ENCODE results near the gene PLA2G6.
"Not testable (repeated sequence)": the region's sequence is repeated elsewhere in the genome, so short reads cannot be mapped to it uniquely, and the experiment has no call there.

PLA2G6 gene

DNA sequence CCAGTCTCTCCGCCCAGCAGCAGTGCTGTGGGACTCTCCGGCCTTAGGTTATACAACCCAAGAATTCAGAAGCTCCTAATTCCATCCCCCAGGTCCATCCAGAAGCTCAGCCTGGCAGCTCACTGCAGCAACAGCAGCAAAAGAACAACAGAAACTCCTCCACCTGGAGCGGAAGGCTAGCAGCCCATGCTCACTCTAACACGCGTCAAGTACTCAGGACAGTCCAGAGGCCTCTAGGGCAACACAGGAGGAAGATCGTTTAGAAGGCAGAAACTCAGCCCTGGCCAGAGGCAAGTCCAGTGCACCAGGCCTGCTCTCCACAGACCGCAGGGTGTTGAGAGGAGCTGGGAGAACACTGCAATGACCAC, 17.1 kb downstream of the PLA2G6 start:
- no peak for TF ChIP-seq CTCF (IDR thresholded peaks at IDR 0.05; ENCODE audit: extremely low read depth, insufficient read depth, missing control alignments)
- in situ Hi-C loops (cut with MboI; ENCODE audit: low pct_unique_long_range_greater_than_20kb, low sequenced_read_pairs, unreplicated experiment): no loop called here
- no peak for DNase-seq (ENCODE audit: low spot score)

DNA sequence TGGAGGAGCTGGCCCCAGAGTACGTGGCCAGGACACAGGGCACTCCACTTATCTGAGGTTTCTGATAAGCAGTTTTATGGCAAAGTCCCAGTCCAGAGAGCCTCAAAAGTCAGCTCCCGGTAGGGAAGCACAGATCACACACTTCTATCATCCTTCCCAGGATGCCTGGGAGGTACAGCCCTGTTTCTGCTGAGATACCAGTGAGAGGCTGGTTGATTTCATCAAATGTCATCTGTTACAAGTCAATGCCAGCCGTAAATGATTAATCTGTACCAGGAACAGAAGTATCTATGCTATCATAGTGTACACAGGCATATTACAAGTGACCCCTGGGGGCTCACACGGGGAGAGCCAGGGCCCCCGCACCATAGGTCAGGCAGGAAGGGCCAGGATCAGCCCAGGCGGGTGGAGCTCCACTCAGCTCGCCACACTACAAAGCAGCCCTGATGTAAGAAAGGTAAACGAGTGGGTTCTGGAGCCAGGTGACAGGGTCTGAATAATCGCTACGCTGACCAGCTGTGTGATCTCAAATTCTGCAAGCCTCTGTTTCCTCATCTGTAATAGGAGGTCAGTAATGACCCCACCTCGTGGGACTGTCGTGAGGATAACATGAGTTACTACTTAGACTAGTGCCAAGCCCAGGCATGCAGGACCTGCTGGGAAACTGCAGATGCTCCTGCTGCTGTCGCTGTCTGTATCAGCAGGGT, 17.6 kb downstream of the PLA2G6 start:
- no peak for DNase-seq (ENCODE audit: low spot score)
- no peak for TF ChIP-seq CTCF (IDR thresholded peaks at IDR 0.05; ENCODE audit: extremely low read depth, insufficient read depth, missing control alignments)
- in situ Hi-C loops (cut with MboI; ENCODE audit: low pct_unique_long_range_greater_than_20kb, low sequenced_read_pairs, unreplicated experiment): no loop called here

DNA sequence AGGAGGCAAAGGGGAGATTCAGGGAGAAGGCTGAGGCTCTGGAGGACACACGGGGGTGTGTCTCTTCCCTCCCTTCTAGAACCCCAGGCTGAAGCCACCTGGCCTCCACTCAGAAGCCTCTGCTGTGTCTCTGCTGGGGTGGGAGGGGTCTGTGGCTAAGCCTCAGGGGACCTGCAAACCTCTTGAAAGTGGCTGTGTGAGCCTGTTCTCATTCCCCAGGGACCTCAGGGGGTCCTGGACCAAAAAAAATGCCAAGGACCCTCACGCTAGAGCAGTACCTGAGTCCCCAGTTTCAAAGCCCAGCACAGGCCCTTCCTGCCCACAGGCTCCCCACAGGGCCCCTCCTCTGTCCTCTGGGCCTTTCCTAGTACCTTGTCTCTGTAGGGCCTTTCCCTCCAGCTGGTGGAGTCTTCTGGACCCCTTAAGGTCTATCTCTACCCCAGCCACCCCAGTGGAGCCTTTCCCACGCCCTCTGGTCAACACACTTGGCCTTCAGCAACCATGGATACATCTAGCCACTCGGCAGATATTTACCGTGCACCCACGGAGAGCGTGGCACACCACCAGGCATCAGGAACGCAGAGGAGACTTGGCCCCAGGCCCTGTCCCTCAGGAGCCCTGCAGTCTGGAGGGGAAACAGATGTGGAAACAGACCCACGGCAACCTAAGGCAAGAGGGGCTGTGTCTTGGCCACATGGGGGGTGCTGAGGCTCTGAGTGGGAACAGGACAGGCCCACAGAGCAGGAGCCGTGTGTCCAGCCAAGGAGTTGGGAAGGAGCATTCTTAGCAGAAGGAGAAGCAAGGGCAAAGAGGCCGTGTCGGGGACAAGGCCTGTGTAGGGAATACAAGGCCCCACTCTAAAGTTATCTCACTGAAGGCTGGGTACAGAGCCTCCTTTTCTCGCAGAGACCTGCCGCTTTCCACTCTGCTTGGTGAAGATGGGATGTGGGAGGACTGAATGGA, 18.5 kb downstream of the PLA2G6 start:
- in situ Hi-C loops (cut with MboI; ENCODE audit: low pct_unique_long_range_greater_than_20kb, low sequenced_read_pairs, unreplicated experiment): no loop called here
- TF ChIP-seq CTCF (IDR thresholded peaks at IDR 0.05; ENCODE audit: extremely low read depth, insufficient read depth, missing control alignments): no peak
- DNase-seq (ENCODE audit: low spot score): no peak

DNA sequence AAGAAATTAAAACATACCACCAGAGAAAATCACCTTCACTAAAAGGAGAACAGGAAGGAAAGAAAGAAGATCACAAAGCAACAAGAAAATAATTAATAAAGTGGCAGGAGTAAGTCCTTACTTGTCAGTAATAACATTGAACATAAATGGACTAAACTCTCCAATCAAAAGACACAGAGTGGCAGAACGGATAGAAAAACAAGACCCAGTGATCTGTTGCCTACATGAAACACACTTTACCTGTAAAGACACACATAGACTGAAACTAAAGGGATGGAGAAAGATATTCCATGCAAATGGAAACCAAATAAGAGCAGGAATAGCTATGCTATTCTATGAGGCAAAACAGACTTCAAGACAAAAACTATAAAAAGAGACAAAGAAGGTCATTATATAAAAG, 25.9 kb downstream of the PLA2G6 start:
- in situ Hi-C loops (cut with MboI; ENCODE audit: low pct_unique_long_range_greater_than_20kb, low sequenced_read_pairs, unreplicated experiment): no loop called here
- no peak for TF ChIP-seq CTCF (IDR thresholded peaks at IDR 0.05; ENCODE audit: extremely low read depth, insufficient read depth, missing control alignments)
- no peak for DNase-seq (ENCODE audit: low spot score)

- in situ Hi-C loops (cut with MboI; ENCODE audit: low pct_unique_long_range_greater_than_20kb, low sequenced_read_pairs, unreplicated experiment); DNase-seq (ENCODE audit: low spot score): not testable (repeated sequence)
Measured at GRCh38 chr22:38154563-38154915, 27.1 kb downstream of the PLA2G6 start.

DNA sequence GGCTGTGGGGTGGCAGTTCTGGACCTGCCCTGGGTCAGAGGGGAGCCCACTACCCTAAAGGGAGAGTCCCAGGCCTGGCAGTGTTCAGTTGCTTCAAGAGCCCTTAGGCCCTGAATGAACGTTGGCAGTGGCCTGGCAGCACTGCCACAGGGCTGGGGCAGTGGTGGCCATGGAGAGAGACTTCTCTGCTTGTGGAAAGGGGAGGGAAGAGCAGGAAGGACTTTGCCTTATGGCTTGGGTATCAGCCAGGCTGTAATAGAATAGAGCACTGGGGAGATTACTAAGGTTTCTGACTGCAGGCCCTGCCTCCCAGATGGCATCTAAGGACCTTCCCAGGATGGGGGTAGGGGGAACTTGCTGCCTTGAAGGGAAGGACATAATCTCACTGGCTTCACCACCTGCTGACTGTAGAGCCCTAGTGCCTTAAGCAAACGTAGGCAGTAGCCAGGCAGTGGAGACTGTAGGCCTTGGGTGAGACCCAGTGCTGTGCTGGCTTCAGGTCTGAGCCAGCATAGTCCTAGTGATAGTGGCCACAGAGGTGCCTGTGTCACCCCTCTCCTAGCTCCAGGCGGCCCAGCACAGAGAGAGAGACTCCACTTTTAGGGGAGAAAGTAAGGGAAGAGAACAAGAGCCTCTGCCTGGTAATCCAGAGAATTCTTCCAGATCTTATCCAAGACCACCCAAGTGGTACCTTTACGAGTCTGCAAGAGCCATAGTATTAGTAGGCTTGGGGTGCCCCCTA, 27.6 kb downstream of the PLA2G6 start:
- in situ Hi-C loops (cut with MboI; ENCODE audit: low pct_unique_long_range_greater_than_20kb, low sequenced_read_pairs, unreplicated experiment): no loop called here
- DNase-seq (ENCODE audit: low spot score): no peak
- peak; percentile 7 for TF ChIP-seq CTCF (IDR thresholded peaks at IDR 0.05; ENCODE audit: extremely low read depth, insufficient read depth, missing control alignments)
